BJ (cell line): ENCODE data around the gene EDEM1. TPM values are rescaled to one million over a fixed set of nuclear protein-coding genes. Genes with fewer than 3 reads are reported as not detected.
"Not testable (repeated sequence)": the region's sequence is repeated elsewhere in the genome, so short reads cannot be mapped to it uniquely, and the experiment has no call there.

Source experiments
- CTCF ChIA-PET: fragments of 350-600 bp; formaldehyde crosslinking; extraction: SDS; loops from one replicate; lab custom pipeline; 2021; ENCODE audit warnings: antibody characterized with exemption, inconsistent platforms; lab: Yijun Ruan, JAX
- POLR2A ChIA-PET: fragments of 300-600 bp; sonication (Branson Sonifier 250); formaldehyde crosslinking; extraction: SDS; loops from one replicate; lab custom pipeline; 2021; ENCODE audit warnings: antibody characterized with exemption; lab: Charles Lee
- DNase-seq: peaks from one replicate; pipeline ENCODE4 v3.0.0-alpha.2; 2011; ENCODE audit warnings: low read depth
- H3K27me3 ChIP-seq: 2 replicates; pipeline ENCODE4 v1.6.0; 2011; ENCODE audit warnings: low read length; ENCODE audit not compliant: control insufficient read depth, insufficient read depth
- H3K36me3 ChIP-seq: 2 replicates; pipeline ENCODE4 v1.5.1; 2011; ENCODE audit warnings: low read length; ENCODE audit not compliant: control insufficient read depth, insufficient read depth
- H3K4me3 ChIP-seq: 2 replicates; pipeline ENCODE4 v1.5.1; 2011; ENCODE audit warnings: low read depth, mild to moderate bottlenecking, control low read depth, low read length
- polyA plus RNA-seq: library from polyadenylated mRNA; depleted of rRNA; stranded (reverse); fragments of >200 nt; gene quantifications from 2 replicates; pipeline ENCODE4 v1.2.3, GENCODE V29; 2011
- TF ChIP-seq, protein P1 (sequence below): IDR thresholded peaks from 2 replicates; pipeline ENCODE4 v1.5.1; 2011; ENCODE audit warnings: low read depth, mild to moderate bottlenecking, control low read depth, inconsistent platforms, low read length, moderate library complexity; ENCODE audit not compliant: insufficient read depth

EDEM1 gene
- polyA plus RNA-seq, 1 experiment: 21.3 TPM

DNA sequence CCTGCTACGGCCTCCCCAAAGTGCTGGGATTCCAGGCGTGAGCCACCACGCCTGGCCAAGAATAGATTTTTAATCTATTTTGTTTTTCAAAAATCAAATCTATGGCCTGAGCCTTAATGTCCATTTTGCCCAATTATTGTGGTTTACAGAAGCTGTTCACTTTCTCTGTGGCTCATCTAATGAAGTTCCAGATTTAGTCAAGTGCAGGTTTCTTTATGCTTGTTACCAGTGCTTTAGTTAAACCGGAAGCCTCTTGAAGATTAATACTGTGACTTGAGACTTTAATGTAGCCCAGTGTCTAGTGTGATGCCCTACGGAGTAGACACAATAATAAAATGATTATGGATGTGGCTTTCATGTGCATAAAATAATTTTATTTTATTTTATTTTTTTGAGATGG, 16.5 kb upstream of the EDEM1 start:
- ChIA-PET CTCF (no interaction called here), POLR2A (no interaction called here)
- no peaks in the 10 kb centered on the region for H3K27me3 ChIP-seq
- TF ChIP-seq, protein P1, sequence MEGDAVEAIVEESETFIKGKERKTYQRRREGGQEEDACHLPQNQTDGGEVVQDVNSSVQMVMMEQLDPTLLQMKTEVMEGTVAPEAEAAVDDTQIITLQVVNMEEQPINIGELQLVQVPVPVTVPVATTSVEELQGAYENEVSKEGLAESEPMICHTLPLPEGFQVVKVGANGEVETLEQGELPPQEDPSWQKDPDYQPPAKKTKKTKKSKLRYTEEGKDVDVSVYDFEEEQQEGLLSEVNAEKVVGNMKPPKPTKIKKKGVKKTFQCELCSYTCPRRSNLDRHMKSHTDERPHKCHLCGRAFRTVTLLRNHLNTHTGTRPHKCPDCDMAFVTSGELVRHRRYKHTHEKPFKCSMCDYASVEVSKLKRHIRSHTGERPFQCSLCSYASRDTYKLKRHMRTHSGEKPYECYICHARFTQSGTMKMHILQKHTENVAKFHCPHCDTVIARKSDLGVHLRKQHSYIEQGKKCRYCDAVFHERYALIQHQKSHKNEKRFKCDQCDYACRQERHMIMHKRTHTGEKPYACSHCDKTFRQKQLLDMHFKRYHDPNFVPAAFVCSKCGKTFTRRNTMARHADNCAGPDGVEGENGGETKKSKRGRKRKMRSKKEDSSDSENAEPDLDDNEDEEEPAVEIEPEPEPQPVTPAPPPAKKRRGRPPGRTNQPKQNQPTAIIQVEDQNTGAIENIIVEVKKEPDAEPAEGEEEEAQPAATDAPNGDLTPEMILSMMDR: no peak
- H3K4me3 ChIP-seq: no peak overlapping the region
- H3K36me3 ChIP-seq: peaks cover 5% of the 10 kb centered on the region
- no peak for DNase-seq

DNA sequence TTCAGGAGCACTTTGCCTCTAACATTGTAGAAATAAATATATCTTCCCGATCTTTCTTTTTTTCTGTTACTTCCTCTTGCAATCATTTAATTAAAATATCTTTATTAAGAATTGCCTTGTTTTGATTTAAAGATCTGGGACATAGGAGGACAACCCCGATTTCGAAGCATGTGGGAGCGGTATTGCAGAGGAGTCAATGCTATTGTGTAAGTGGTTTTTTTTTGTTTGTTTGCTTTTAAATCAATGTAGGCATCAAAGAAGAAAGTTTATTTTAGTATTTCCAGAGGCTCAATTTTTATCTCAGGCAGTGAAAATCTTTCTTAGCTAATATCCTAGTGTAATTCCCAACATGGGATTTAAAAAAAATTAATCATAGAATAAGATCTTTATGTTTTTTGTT, 15.5 kb upstream of the EDEM1 start:
- ChIA-PET POLR2A (no interaction called here), CTCF (interaction anchor here (0.7 kb wide), 1 partner anchor 301 kb away, joined by 3 read pairs; no protein-coding TSS in a partner anchor)
- TF ChIP-seq, protein P1: no peak
- Histone ChIP-seq H3K36me3 (peaks cover 5% of the 10 kb centered on the region), H3K4me3 (no peak overlapping the region), H3K27me3 (no peaks in the 10 kb centered on the region)
- DNase-seq: no peak

DNA sequence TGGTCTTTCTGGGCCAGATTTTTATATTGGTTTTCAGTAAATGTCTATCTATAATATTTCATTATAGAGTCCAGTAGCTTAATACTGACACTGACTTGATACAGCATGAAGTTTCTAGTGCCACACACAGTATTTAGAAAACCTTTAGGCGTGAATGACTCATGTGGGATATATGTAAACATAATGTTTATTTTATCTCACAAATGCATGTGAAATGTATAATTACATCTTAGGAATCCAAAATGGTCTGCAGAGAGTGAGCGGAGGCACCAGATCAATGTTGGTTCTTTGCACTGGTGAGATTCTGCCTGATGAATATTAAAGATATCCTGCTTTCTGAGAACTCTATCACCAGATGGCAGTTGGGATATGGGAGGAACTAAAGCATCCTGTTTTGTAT, 8.5 kb upstream of the EDEM1 start:
- POLR2A ChIA-PET, CTCF ChIA-PET: not testable (repeated sequence)

DNA sequence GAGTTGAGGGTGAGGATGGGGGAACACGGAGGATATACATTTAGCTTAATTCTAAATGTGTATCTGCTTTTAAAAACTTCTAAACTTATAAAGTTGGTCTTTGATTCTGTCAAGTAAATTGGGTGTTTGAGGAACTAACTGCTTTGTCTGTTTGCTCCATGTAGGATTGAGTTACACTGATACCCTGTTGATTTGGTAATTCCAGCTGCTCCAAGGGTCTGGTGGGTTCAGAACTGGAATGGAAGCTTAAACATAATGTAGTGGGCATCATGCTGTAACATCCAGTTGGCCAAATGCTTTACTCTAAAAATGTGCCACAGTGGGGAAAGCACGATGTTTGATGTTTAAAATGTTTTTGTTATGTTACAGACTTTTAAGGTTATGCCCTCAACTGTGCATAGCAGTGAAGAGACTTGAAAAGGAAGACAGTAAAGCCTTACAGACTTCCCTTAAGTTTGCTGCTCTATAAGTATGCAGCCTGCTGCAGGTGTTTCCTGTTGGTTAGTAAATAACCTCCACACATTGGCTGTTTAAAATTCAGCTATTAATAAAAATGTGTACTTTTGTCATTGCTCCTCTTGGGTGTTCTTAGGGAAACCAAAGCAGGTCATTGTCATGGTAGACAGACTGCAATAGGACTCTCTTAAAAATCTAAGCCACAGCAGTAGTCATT, 5.9 kb upstream of the EDEM1 start:
- Histone ChIP-seq H3K4me3 (no peak overlapping the region), H3K36me3 (peaks cover 5% of the 10 kb centered on the region), H3K27me3 (no peaks in the 10 kb centered on the region)
- TF ChIP-seq, protein P1: no peak
- CTCF ChIA-PET: interaction anchor here (1.7 kb wide), 1 partner anchor 15 kb away, joined by 4 read pairs; no protein-coding TSS in a partner anchor
- POLR2A ChIA-PET: interaction anchor here (0.7 kb wide), 1 partner anchor 59 kb away, joined by 3 read pairs; no protein-coding TSS in a partner anchor
- no peak for DNase-seq

More for the DNA sequence above, 8.5 kb upstream of the EDEM1 start:
- DNase-seq, H3K4me3 ChIP-seq, H3K27me3 ChIP-seq, H3K36me3 ChIP-seq: not testable (repeated sequence)

DNA sequence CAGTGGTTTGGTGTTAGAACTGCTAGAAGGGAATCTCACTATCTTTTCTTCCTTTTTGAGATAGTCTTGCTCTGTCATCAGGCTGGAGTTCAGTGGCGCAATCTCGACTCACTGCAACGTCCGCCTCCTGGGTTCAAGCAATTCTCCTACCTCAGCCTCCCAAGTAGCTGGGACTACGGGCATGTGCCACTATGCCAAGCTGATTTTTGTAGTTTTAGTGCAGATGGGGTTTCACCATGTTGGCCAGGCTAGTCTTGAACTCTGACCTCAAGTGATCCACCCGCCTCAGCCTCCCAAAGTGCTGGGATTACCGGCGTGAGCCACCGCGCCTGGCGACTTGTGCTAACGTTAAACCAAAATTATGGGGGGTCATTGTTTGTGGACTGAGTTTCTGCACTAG, 3.8 kb upstream of the EDEM1 start:
- POLR2A ChIA-PET: not testable (repeated sequence)

DNA sequence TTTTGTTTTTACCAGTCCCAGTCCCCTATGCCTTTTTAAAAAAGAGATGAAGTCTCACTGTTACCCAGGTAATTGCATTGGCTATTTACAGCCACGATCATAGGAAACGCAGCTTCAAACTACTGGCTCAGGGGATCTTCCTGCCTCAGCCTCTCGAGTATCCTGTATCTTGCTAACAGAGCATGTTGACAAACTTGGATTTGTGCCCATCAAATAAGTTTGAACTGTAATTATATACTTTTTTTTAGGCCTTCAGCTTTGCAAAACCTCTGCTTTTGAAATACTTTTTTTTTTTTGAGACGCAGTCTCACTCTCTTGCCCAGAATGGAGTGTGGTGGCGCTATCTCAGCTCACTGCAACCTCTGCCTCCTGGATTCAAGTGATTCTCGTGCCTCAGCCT, 3.0 kb upstream of the EDEM1 start:
- CTCF ChIA-PET: interaction anchor here (0.6 to 1.6 kb wide), 2 partner anchors 12 to 880 kb away, joined by 3 to 6 read pairs; no protein-coding TSS in a partner anchor

More for the DNA sequence above, 3.8 kb upstream of the EDEM1 start:
- DNase-seq, H3K36me3 ChIP-seq, H3K27me3 ChIP-seq, CTCF ChIA-PET, H3K4me3 ChIP-seq: not testable (repeated sequence)

More for the DNA sequence above, 3.0 kb upstream of the EDEM1 start:
- POLR2A ChIA-PET: no interaction called here
- no peak for DNase-seq
- H3K4me3 ChIP-seq: no peak overlapping the region
- H3K27me3 ChIP-seq: no peaks in the 10 kb centered on the region
- peaks cover 2% of the 10 kb centered on the region; the same call in 1 of the 2 replicates for H3K36me3 ChIP-seq
- TF ChIP-seq, protein P1: no peak
